Body of pancreas (tissue), 4 donors: Measurements from ENCODE around the gene NRIP1.

Experiments
- CTCF ChIP-seq, 7 experiments: fragments of 450-650 bp in 4 of 7; fragments of 200-600 bp in 3 of 7; sonication (generic) in 3 of 7; IDR thresholded peaks; one replicate each; pipeline ENCODE4 v1.5.1; 2016 to 2019; ENCODE audit warnings: antibody characterized with exemption in 7 of 7
- POLR2A ChIP-seq, 3 donors: fragments of 450-650 bp; IDR thresholded peaks; one replicate each; pipeline ENCODE4 v1.6.1; 2016; ENCODE audit warnings: antibody characterized with exemption in 3 of 3, mild to moderate bottlenecking in 2 of 3

GRCh38 chr21:14942801-14943490 lies 121.9 kb downstream of the NRIP1 start:
- TF ChIP-seq CTCF (IDR thresholded peaks at IDR 0.05) (no peak), POLR2A (IDR thresholded peaks at IDR 0.05) (no peak)
